H1 (cell line): ENCODE measurements around the gene SLC25A20. TPM values are rescaled to one million over a fixed set of nuclear protein-coding genes. Genes with fewer than 3 reads are reported as not detected.

ENCODE experiments used
- CTCF ChIA-PET: fragments of 300-600 bp; sonication (Branson Sonifier 250); formaldehyde crosslinking; loops from one replicate; lab custom pipeline; 2021; ENCODE audit not compliant: partially characterized antibody; lab: Charles Lee
- POLR2A ChIA-PET: fragments of 300-600 bp; sonication (Branson Sonifier 250); formaldehyde crosslinking; loops from one replicate; lab custom pipeline; 2021; ENCODE audit warnings: inconsistent platforms; ENCODE audit not compliant: partially characterized antibody; lab: Charles Lee
- DNase-seq, 2 experiments: peaks; one replicate each; pipeline versions ENCODE4 v3.0.0 to v3.0.0-alpha.2; 2010 to 2022; ENCODE audit warnings: low spot score in 2 of 2, low read depth in 1 of 2, mixed read lengths in 1 of 2
- FAIRE-seq: peaks from 2 replicates; lab custom pipeline; 2011; peaks lifted over from hg19 to GRCh38; lab: Jason Lieb, UNC
- H2AFZ ChIP-seq: 2 replicates; pipeline ENCODE4 v1.8.1; 2012; ENCODE audit warnings: low read length, inconsistent platforms
- H2AK5ac ChIP-seq: 2 replicates; pipeline ENCODE4 v1.6.1; 2013; ENCODE audit warnings: low read depth, low read length
- H2BK120ac ChIP-seq: replicated peaks from 2 replicates; pipeline ENCODE3; 2013; ENCODE audit warnings: low read depth, low read length, inconsistent platforms
- H2BK12ac ChIP-seq: 2 replicates; pipeline ENCODE4 v1.6.1; 2013; ENCODE audit warnings: low read depth, low read length
- H2BK15ac ChIP-seq: 2 replicates; pipeline ENCODE4 v1.6.1; 2013; ENCODE audit warnings: low read length
- H2BK20ac ChIP-seq: 2 replicates; pipeline ENCODE4 v1.6.1; 2013; ENCODE audit warnings: low read length
- H2BK5ac ChIP-seq: 2 replicates; pipeline ENCODE4 v1.6.1; 2013; ENCODE audit warnings: low read depth, low read length
- H3K14ac ChIP-seq: 2 replicates; pipeline ENCODE4 v1.6.1; 2013; ENCODE audit warnings: inconsistent platforms; ENCODE audit not compliant: insufficient read length
- H3K18ac ChIP-seq: 2 replicates; pipeline ENCODE4 v1.6.1; 2013; ENCODE audit warnings: low read length; ENCODE audit errors: extremely low read depth
- H3K23ac ChIP-seq: 2 replicates; pipeline ENCODE4 v1.6.1; 2013; ENCODE audit warnings: inconsistent platforms; ENCODE audit not compliant: insufficient read length
- H3K23me2 ChIP-seq: 2 replicates; pipeline ENCODE4 v1.6.1; 2013; ENCODE audit warnings: low read depth, low read length
- H3K27ac ChIP-seq: 2 replicates; pipeline ENCODE4 v1.6.1; 2011; ENCODE audit warnings: low read depth, low read length, inconsistent platforms
- H3K27me3 ChIP-seq, 4 experiments: replicated peaks in 1 of 4; 1 replicate in 1 of 4; 2 replicates in 3 of 4; pipeline versions ENCODE4 v1.6.1 to v1.8.1; 2011 to 2013; ENCODE audit warnings: low read length in 3 of 4, mild to moderate bottlenecking in 3 of 4, inconsistent platforms in 2 of 4, mixed read lengths in 2 of 4, moderate library complexity in 1 of 4; ENCODE audit not compliant: control insufficient read depth in 3 of 4, insufficient read depth in 3 of 4; ENCODE audit errors: extremely low read depth in 1 of 4
- H3K36me3 ChIP-seq, 4 experiments: 2 replicates each; pipeline versions ENCODE4 v1.6.1 to v1.8.1; 2011 to 2013; ENCODE audit warnings: mild to moderate bottlenecking in 4 of 4, low read length in 3 of 4, moderate library complexity in 2 of 4, control low read depth in 1 of 4, inconsistent platforms in 1 of 4; ENCODE audit not compliant: insufficient read depth in 4 of 4, control insufficient read depth in 2 of 4
- H3K4ac ChIP-seq: replicated peaks from 2 replicates; pipeline ENCODE3; 2013; ENCODE audit warnings: low read length, low read depth, mixed read lengths, inconsistent platforms; ENCODE audit not compliant: insufficient read length
- H3K4me1 ChIP-seq, 4 experiments: replicated peaks in 1 of 4; 1 replicate in 1 of 4; 2 replicates in 3 of 4; pipeline versions ENCODE4 v1.6.1 to v1.8.1; 2011 to 2013; ENCODE audit warnings: low read length in 3 of 4, inconsistent platforms in 2 of 4, mixed read lengths in 1 of 4; ENCODE audit not compliant: insufficient read depth in 4 of 4, control insufficient read depth in 3 of 4
- H3K4me2 ChIP-seq, 2 experiments: 2 replicates each; pipeline versions ENCODE4 v1.6.1 to v1.8.1; 2011 to 2013; ENCODE audit warnings: low read depth in 2 of 2, low read length in 2 of 2, control low read depth in 1 of 2, inconsistent platforms in 1 of 2, mild to moderate bottlenecking in 1 of 2; ENCODE audit not compliant: insufficient read depth in 1 of 2
- H3K4me3 ChIP-seq, 4 experiments: fragments of 200-600, 300-600 bp in 1 of 4; sonication (generic), shearing (Covaris generic), sonication (Bioruptor Twin) in 1 of 4; 2 replicates each; pipeline versions ENCODE4 v1.5.1 to v1.8.1; 2011 to 2016; ENCODE audit warnings: low read length in 4 of 4, low read depth in 3 of 4, control low read depth in 2 of 4, inconsistent platforms in 2 of 4, mild to moderate bottlenecking in 2 of 4, mixed read lengths in 1 of 4, moderate library complexity in 1 of 4; ENCODE audit not compliant: insufficient read depth in 2 of 4; ENCODE audit errors: extremely low read depth in 1 of 4
- H3K56ac ChIP-seq: replicated peaks from 2 replicates; pipeline ENCODE3; 2013; ENCODE audit warnings: low read depth, mild to moderate bottlenecking, mixed read lengths, low read length, inconsistent platforms; ENCODE audit not compliant: insufficient read length
- H3K79me1 ChIP-seq: 2 replicates; pipeline ENCODE4 v1.6.1; 2013; ENCODE audit warnings: low read depth, low read length, control low read depth
- H3K79me2 ChIP-seq, 2 experiments: 2 replicates each; pipeline versions ENCODE4 v1.6.1 to v1.8.1; 2012 to 2013; ENCODE audit warnings: low read length in 2 of 2, mild to moderate bottlenecking in 2 of 2, inconsistent platforms in 1 of 2; ENCODE audit not compliant: insufficient read depth in 2 of 2, control insufficient read depth in 1 of 2
- H3K9ac ChIP-seq, 4 experiments: replicated peaks in 1 of 4; 1 replicate in 1 of 4; 2 replicates in 3 of 4; pipeline versions ENCODE4 v1.6.1 to v1.8.1; 2011 to 2013; ENCODE audit warnings: low read depth in 3 of 4, low read length in 3 of 4, control low read depth in 2 of 4, mild to moderate bottlenecking in 2 of 4, moderate library complexity in 2 of 4, inconsistent platforms in 1 of 4; ENCODE audit errors: extremely low read depth in 1 of 4
- H3K9me3 ChIP-seq, 2 experiments: 2 replicates each; pipeline versions ENCODE4 v1.6.1 to v1.8.1; 2012 to 2013; ENCODE audit warnings: mild to moderate bottlenecking in 2 of 2, moderate library complexity in 2 of 2, control low read depth in 1 of 2, inconsistent platforms in 1 of 2, low read depth in 1 of 2, low read length in 1 of 2, mixed read lengths in 1 of 2; ENCODE audit not compliant: insufficient read depth in 2 of 2
- H4K20me1 ChIP-seq, 2 experiments: replicated peaks in 1 of 2; 2 replicates each; pipeline versions ENCODE3 to v1.8.1; 2011 to 2013; ENCODE audit warnings: inconsistent platforms in 2 of 2, low read length in 2 of 2, mild to moderate bottlenecking in 1 of 2; ENCODE audit not compliant: insufficient read depth in 2 of 2, control insufficient read depth in 1 of 2
- H4K5ac ChIP-seq: 2 replicates; pipeline ENCODE4 v1.6.1; 2013; ENCODE audit warnings: low read length, low read depth, mixed read lengths, inconsistent platforms; ENCODE audit not compliant: insufficient read length
- H4K8ac ChIP-seq: 2 replicates; pipeline ENCODE4 v1.8.0; 2013; ENCODE audit warnings: mild to moderate bottlenecking, moderate library complexity, low read length, inconsistent platforms; ENCODE audit not compliant: insufficient read depth; ENCODE audit errors: extremely low read depth
- H4K91ac ChIP-seq: replicated peaks from 2 replicates; pipeline ENCODE3; 2013; ENCODE audit warnings: low read length, mixed read lengths, inconsistent platforms; ENCODE audit not compliant: insufficient read length
- CEBPB ChIP-seq: IDR thresholded peaks from 2 replicates; pipeline ENCODE4 v1.6.1; 2012; ENCODE audit warnings: low read depth, low read length
- WGBS, 2 experiments: shearing (Covaris generic) in 1 of 2; methylation state at CpG; one replicate each; pipeline versions ENCODE4 v1.1.6 to v1.1.7; 2013 to 2015; ENCODE audit warnings: low lambda C conversion rate in 2 of 2, mixed read lengths in 2 of 2, inconsistent platforms in 1 of 2, low coverage in 1 of 2, missing lambda C conversion rate in 1 of 2; ENCODE audit not compliant: insufficient replicate concordance in 2 of 2, insufficient coverage in 1 of 2, insufficient read length in 1 of 2; ENCODE audit errors: extremely low coverage in 1 of 2, missing lambda C conversion rate in 1 of 2; 5-methylcytosine and 5-hydroxymethylcytosine counted together
- polyA plus RNA-seq, 7 experiments: library from polyadenylated mRNA; depleted of rRNA in 3 of 7; stranded (reverse) in 5 of 7; unstranded in 2 of 7; fragments of >200 nt in 5 of 7; fragments of 200-250 nt in 2 of 7; gene quantifications; 1 replicate in 5 of 7; 2 replicates in 1 of 7; 4 replicates in 1 of 7; pipeline versions ENCODE4 v1.2.1 to v1.2.3, GENCODE V29; 2011 to 2013; ENCODE audit warnings: missing spikeins in 2 of 7, mixed read lengths in 2 of 7
- total RNA-seq: library from RNA; stranded (reverse); fragmentation: NEBNext Ultra II Directional; extraction: Animal tissue kit (Norgen Biotek cat#: 25700); gene quantifications from 2 replicates; pipeline ENCODE4 v1.2.1, GENCODE V29; 2021

Gene SLC25A20
- total and polyA plus RNA-seq, 2 of the 8 experiments (the other 6 are each of a cell fraction or from before 2014, with no cell fraction given), result 3.8 to 4.0 TPM

DNA sequence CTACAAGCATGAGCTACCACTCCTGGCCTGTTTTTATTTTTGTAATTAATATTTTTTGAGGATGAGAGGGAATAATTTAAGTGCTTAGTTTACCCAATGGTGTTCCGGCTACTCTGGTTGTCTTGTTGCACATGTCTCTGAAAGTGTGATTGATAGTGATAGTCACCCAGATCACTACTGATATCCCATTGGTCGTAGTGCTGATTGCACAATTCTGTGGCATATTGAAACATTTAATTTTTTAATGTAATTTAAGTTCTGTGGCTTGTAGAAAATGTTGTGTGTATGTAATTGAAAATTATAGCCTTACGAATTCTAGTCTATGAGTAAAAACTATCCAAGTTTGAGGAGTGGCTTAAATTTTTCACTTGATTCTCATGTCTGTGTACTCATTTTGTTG lies 31.9 kb upstream of the SLC25A20 start:
- no peak overlapping the region for H3K23ac ChIP-seq
- H3K27ac ChIP-seq, result no peak overlapping the region
- H3K14ac ChIP-seq, result no peak overlapping the region
- no peak for DNase-seq
- no peak overlapping the region for H2AFZ ChIP-seq
- peaks cover 10% of the 10 kb centered on the region for H3K79me1 ChIP-seq
- H3K18ac ChIP-seq, result no peak overlapping the region
- no peak overlapping the region for H3K9ac ChIP-seq
- no peak overlapping the region for H2AK5ac ChIP-seq
- no peak overlapping the region for H3K4me3 ChIP-seq
- ChIA-PET POLR2A (interaction anchor here (1.1 kb wide), 2 partner anchors 12 to 17 kb away, joined by 3 to 4 read pairs; no protein-coding TSS in a partner anchor), CTCF (interaction anchor here (0.8 to 4.0 kb wide), 5 partner anchors 11 to 319 kb away, joined by 3 to 14 read pairs (median 3); partner anchors contain the start of gene SLC26A6)
- H2BK5ac ChIP-seq, result no peak overlapping the region
- H4K91ac ChIP-seq, result no peak overlapping the region
- H4K8ac ChIP-seq, result no peak overlapping the region
- H2BK12ac ChIP-seq, result no peak overlapping the region
- H2BK120ac ChIP-seq, result no peak overlapping the region
- H3K23me2 ChIP-seq, result no peaks in the 10 kb centered on the region
- 92% methylated on average over 3 of the region's 3 CpGs; no CpG with 5 or more reads in 1 of the 2 experiments for WGBS, 2 experiments
- H4K20me1 ChIP-seq, result peaks cover 15 to 16% of the 10 kb centered on the region in 2 experiments
- H2BK20ac ChIP-seq, result no peak overlapping the region
- no peaks in the 10 kb centered on the region for H3K27me3 ChIP-seq
- no peak overlapping the region for H3K4ac ChIP-seq
- no peak overlapping the region for H2BK15ac ChIP-seq
- H3K79me2 ChIP-seq, result peaks cover 14 to 96% of the 10 kb centered on the region in 2 experiments
- H4K5ac ChIP-seq, result no peak overlapping the region
- FAIRE-seq, result no peak
- peaks cover 4 to 53% (median 24%) of the 10 kb centered on the region in 4 experiments; a peak in 7 of 8 replicates for H3K36me3 ChIP-seq
- H3K4me2 ChIP-seq, result no peak overlapping the region
- H3K56ac ChIP-seq, result no peak overlapping the region
- H3K9me3 ChIP-seq, result no peaks in the 10 kb centered on the region
- no peaks in the 10 kb centered on the region for H3K4me1 ChIP-seq
- peak; percentile 37; the same call in 1 of the 2 replicates for TF ChIP-seq CEBPB
